ENCODE results near the gene STPG1. TPM values are rescaled to one million over a fixed set of nuclear protein-coding genes. Genes with fewer than 3 reads are reported as not detected.

STPG1 gene
- total RNA-seq, 1 donor from 2014 or later = 2.7 TPM

DNA sequence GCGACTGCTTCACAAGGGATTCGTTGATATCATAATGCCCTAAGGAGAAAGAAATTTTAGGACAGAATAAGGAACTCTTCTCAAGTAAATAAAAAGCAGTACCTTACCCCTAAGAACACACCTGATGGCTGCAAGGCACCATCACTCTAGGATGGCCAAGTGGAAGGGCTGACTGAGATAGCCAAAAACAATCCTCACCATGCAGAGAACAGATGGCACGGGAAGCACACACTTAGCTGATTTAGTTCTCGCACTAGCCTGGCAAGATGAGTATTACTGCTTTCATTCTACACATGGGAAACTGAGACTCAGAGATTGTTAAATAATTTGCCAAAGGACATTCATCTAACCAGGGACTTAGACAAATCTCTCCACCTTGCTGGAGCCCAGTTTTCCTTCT, 43.8 kb downstream of the STPG1 start:
- DNase-seq = no peak

- no peak for DNase-seq
Measured at GRCh38 chr1:24369199-24369598, 44.4 kb downstream of the STPG1 start.

DNA sequence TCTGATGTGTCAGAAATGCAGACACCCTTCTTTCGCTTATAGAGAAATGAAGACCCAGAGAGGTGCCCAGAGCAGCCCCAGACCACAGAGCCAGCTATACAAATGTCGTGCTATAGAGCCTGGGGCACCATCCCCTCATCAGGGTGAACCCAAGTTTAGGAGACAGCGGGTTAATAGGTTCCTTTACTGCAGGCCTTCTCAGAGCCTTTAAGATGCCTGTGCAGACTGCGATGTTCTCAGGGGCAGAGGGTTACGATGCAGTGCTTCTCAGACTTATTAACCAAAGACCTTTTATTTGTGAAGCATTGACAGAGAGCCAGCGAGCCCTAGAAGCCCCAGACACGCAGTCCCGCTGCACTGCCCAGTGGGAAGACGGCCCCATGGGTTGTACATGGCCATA, 46.9 kb downstream of the STPG1 start:
- no peak for DNase-seq

GRCh38 chr1:24364975-24365678, 48.5 kb downstream of the STPG1 start:
- DNase-seq = peak; percentile 45

GRCh38 chr1:24364605-24364974, 49.0 kb downstream of the STPG1 start:
- no peak for DNase-seq

DNA sequence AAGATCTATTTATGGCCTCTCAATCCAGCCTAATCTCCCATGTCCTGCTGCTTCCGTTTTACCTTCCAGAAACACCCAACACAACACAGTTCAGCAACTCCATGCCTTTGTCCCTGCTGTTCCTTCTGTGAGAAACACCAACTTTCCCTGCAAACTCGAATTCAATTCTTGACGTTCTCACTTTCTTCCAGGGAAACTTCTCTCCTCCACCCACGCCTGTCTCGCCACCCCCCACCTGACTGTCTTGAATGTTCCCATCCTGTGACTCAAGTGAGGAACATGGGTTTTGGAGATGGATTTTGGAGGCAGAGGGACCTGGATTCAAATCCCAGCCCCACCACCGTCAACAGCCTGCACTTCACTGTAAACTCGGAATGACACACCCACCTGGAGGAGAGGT, 49.6 kb downstream of the STPG1 start:
- DNase-seq = no peak

DNA sequence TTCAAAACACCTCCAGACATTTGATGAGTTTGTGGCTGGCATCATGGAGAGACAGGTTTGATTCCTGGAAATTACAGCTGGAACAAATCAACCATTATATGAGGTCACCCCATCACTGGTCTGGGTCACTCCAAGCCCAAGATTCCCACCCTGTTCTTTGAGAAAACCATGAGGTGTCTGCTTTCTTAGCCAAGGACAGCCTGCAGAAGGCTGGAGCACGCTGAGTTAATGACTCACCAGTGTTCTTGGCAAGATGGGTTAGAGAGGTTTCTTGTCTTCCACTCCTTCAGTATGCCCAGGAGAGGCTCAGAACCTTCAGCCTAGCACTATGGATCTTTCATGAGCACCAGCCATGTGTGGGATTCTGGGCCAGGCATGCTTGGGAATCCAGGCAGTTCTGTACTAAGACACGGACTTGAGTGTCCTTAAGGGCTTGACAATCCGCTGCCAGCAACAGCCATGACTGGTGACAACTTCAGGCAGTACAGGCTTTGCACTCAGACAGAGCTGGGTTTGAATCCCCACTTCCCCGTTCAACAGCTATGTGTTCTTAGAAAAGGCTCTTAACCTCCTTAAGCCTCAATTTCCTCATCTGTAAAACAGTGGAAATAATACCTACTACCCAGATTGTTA, 50.5 kb downstream of the STPG1 start:
- peak; percentile 8 for DNase-seq

GRCh38 chr1:24362396-24362795, 51.2 kb downstream of the STPG1 start:
- DNase-seq = no peak

- no peak for DNase-seq
Measured at GRCh38 chr1:24361811-24362210, 51.8 kb downstream of the STPG1 start.

- no peak for DNase-seq
Measured at GRCh38 chr1:24360681-24361080, 52.9 kb downstream of the STPG1 start.

DNA sequence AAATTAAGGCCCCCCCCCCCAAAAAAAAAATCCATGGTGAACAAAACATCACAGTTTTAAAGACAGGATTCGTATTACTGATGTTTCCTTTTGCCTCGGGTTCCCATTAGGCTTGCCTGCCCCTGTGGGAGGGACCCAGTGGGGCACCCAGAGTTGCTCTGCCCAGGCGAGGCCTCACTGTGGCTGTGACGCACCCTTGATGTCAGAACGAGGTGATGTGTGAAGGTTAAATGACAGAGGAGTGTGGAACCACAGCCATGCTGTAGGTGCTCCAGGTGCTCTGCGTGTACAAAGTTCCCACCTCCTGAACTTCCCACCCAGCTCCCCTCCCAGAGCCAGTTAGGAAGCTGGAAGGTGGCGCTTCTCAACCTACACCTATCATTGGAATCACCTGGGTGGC, 56.5 kb downstream of the STPG1 start:
- no peak for DNase-seq

DNA sequence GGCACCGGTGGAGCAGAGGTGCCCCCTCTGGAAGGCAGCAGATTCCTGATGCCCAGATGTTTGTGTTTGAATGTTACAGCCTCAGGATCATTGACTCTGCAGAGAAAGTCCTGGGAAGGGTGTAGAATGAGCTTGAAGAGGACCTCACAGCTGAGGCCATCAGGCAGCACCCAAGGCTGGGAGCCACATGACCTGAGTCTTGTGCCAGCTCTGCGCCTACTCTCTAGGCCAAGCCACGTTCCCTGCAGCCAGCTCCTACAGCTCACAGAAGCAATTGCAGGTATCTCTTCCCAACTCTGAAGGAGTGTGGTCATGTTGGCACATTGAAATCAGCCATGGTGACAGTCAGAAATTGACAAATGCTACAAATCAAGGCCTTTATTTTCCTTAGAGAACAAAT, 58.1 kb downstream of the STPG1 start:
- no peak for DNase-seq

DNA sequence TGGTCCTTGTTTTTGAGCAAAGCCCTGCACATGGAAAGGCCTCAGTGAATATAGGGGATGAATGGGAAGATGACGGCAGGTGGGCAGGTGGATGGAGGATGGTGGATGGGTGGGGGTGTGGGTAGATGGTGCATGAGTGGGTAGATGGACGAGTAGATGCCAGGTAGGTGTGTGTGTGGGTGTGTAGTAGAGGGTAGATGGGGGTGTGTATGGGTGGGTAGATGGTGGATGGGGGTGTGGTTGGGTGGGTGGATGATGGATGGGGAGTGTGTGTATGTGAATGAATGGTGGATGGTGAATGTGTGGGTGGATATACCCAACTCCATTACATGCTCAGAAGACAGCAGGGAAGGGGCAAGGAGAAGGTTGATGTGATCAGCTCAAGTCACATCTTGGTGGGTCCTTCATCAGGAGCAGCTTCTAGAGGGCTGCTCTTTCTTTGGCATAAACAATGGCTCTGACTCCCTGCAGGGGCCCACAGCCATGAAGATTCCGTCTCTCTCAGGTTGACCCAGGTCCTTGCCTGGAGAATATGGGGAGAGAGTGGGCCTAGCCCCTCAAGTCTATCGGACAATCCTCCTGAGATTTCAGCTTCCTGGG, 60.2 kb downstream of the STPG1 start:
- DNase-seq = no peak

DNA sequence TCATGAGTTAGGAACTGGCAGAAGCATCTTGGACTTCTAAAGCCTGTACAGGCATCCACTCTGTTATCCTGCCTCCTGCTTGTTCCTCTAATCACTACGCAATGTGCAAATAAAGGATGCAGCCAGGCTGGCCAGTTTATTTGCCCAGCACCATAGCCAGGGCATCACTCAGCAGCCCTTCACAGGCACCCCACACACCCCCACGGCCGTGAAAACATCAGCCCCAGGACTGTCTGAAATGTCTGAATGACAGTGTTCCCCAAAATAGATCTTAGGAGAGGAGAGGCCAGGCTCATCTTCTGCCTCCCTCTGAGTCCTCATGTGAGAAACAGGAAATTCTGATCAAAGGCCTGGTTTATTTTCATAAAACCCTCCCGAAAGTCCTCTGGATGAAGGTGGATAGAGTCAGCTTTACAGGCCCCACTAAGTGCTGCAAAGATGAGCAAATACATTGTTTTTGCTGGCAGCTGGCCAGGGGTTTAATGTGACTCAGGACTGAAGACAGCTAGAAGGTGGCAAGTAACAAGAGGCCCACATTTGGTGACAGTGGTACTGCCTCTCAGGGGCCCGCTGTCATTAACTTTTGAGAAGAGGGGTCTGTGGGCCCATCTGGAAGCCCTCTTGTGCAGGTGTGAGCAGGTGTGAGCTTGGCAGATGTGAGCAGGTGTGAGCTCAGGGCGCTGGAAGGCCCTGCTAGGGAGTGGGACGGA, 61.5 kb downstream of the STPG1 start:
- DNase-seq = no peak

- DNase-seq = no peak
Measured at GRCh38 chr1:24351247-24351646, 62.3 kb downstream of the STPG1 start.

GRCh38 chr1:24349891-24350290, 63.7 kb downstream of the STPG1 start:
- no peak for DNase-seq

DNA sequence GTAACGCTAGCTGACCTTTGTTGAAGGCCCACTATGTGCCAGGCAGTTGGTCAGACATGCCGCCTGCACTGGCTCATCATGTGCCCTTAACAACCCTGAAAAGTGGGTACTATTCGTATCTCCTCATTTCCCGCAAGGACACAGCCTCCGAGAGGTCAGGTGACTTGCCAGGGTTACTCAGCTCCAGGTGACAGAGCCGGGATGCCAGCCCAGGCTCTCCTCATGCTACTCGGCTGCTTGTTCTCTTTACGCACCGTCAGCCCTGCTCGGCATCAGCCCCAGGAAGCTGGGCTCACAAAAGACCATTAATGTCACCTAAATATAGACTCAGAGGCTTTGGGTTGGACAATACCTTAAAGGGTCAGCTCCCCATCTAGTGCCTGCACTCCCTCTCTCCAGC, 65.4 kb downstream of the STPG1 start:
- no peak for DNase-seq

DNA sequence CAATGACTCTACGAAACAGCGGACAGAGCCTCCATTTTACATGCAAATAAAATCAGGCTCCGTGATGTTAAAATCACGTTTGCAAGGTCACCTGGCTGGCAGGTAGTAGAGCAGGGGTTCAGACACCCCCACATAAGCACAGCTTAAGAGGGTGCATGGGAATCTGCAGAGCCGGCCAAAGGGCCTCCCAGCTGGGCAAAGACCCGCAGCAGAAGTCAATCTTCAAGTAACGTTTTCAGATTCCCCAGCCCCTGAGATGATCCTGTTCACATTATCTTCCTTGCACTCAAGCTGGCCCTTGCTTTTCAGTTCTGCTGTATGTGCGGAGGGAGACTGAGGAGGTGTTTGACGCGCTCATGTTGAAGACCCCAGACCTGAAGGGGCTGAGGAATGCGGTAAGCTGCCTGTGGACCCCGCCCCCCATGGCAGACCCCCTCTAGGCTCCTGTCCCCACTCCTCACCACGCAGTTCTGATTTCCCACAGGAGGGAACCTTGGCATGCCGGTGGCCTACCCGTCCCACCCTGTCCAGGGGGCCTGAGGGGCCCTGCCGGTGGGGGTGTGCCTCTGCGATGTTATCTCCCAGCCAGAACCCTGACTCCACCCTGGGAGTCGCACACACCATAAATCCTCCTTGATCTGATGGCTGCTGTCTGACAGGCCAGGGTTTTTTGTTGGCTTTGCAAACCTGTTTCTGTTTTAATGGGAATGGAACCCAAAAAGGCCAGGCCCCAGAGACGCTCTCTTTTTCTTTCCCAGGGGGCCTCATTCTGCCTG, 66.2 kb downstream of the STPG1 start:
- DNase-seq = no peak

- no peak for DNase-seq
Measured at GRCh38 chr1:24345334-24345733, 68.2 kb downstream of the STPG1 start.

GRCh38 chr1:24344090-24344742, 69.4 kb downstream of the STPG1 start:
- no peak for DNase-seq

GRCh38 chr1:24343412-24344089, 70.0 kb downstream of the STPG1 start:
- no peak for DNase-seq
